ENCODE results near the gene HIC1. TPM values are rescaled to one million over a fixed set of nuclear protein-coding genes. Genes with fewer than 3 reads are reported as not detected.

HIC1 gene
- total RNA-seq, 1 donor from 2014 or later, result 0.37 TPM

GRCh38 chr17:2090210-2090641 is 35.3 kb downstream of the HIC1 start:
- no peak overlapping the region for H3K27ac Mint-ChIP-seq (ENCODE audit: unreplicated experiment)
- H3K36me3 Mint-ChIP-seq (ENCODE audit: low read depth), result peaks cover 3% of the 10 kb centered on the region
- no peak overlapping the region for H3K4me3 Mint-ChIP-seq
- H3K9me3 Mint-ChIP-seq, result no peaks in the 10 kb centered on the region
- DNase-seq (ENCODE audit: low read depth, low spot score), result no peak
- H3K27me3 Mint-ChIP-seq (ENCODE audit: low read depth), result no peaks in the 10 kb centered on the region
- TF ChIP-seq CTCF (conservative IDR thresholded peaks at IDR 0.05), result no peak
- H3K4me1 Mint-ChIP-seq, result peaks cover 48% of the 10 kb centered on the region

- Mint-ChIP-seq H3K4me3 (no peak overlapping the region), H3K36me3 (ENCODE audit: low read depth) (peaks cover 3% of the 10 kb centered on the region), H3K27me3 (ENCODE audit: low read depth) (no peaks in the 10 kb centered on the region), H3K27ac (ENCODE audit: unreplicated experiment) (no peak overlapping the region), H3K4me1 (peaks cover 49% of the 10 kb centered on the region), H3K9me3 (no peaks in the 10 kb centered on the region)
- TF ChIP-seq CTCF (conservative IDR thresholded peaks at IDR 0.05), result no peak
- DNase-seq (ENCODE audit: low read depth, low spot score), result no peak
Observed at GRCh38 chr17:2090804-2091534, 36.1 kb downstream of the HIC1 start.

- Mint-ChIP-seq H3K4me1 (peaks cover 47% of the 10 kb centered on the region), H3K27me3 (ENCODE audit: low read depth) (no peaks in the 10 kb centered on the region), H3K27ac (ENCODE audit: unreplicated experiment) (no peak overlapping the region), H3K9me3 (no peaks in the 10 kb centered on the region), H3K4me3 (no peak overlapping the region), H3K36me3 (ENCODE audit: low read depth) (peaks cover 3% of the 10 kb centered on the region)
- no peak for TF ChIP-seq CTCF (conservative IDR thresholded peaks at IDR 0.05)
- DNase-seq (ENCODE audit: low read depth, low spot score), result no peak
Observed at GRCh38 chr17:2092253-2092652, 37.4 kb downstream of the HIC1 start.

- Mint-ChIP-seq H3K4me3 (no peak overlapping the region), H3K27me3 (ENCODE audit: low read depth) (no peaks in the 10 kb centered on the region), H3K9me3 (no peaks in the 10 kb centered on the region), H3K27ac (ENCODE audit: unreplicated experiment) (no peak overlapping the region), H3K4me1 (peaks cover 46% of the 10 kb centered on the region), H3K36me3 (ENCODE audit: low read depth) (peaks cover 3% of the 10 kb centered on the region)
- TF ChIP-seq CTCF (conservative IDR thresholded peaks at IDR 0.05), result no peak
- DNase-seq (ENCODE audit: low read depth, low spot score), result no peak
Observed at GRCh38 chr17:2093349-2093748, 38.4 kb downstream of the HIC1 start.

GRCh38 chr17:2094891-2095535 is 40.1 kb downstream of the HIC1 start:
- TF ChIP-seq CTCF (conservative IDR thresholded peaks at IDR 0.05), result no peak
- Mint-ChIP-seq H3K9me3 (no peaks in the 10 kb centered on the region), H3K27ac (ENCODE audit: unreplicated experiment) (no peak overlapping the region), H3K4me1 (peaks cover 30% of the 10 kb centered on the region), H3K27me3 (ENCODE audit: low read depth) (no peaks in the 10 kb centered on the region), H3K36me3 (ENCODE audit: low read depth) (peaks cover 3% of the 10 kb centered on the region), H3K4me3 (no peak overlapping the region)
- no peak for DNase-seq (ENCODE audit: low read depth, low spot score)
